HCT116 (cell line): ENCODE measurements around the gene TMEM117. TPM values are rescaled to one million over a fixed set of nuclear protein-coding genes. Genes with fewer than 3 reads are reported as not detected.

Experiments
- ATAC-seq: fragments of 200-7000 bp; cut with Tn5 transposase; 2 replicates; pipeline ENCODE4 v1.9.1; 2020; ENCODE audit warnings: mild to moderate bottlenecking, moderate library complexity
- BruUV-seq: library from RNA; stranded (reverse); fragments of 400-500 nt; replicated peaks from 2 replicates; lab custom pipeline; 2021; lab: Mats Ljungman, UMichigan
- CTCF ChIA-PET: fragments of 300-600 bp; sonication (Branson Sonifier 250); formaldehyde crosslinking; loops from one replicate; lab custom pipeline; 2021; ENCODE audit warnings: antibody characterized with exemption; lab: Charles Lee
- POLR2A ChIA-PET: fragments of 300-600, 350-600 bp; sonication (Branson Sonifier 250); formaldehyde crosslinking; loops from one replicate; lab custom pipeline; 2021; ENCODE audit warnings: antibody characterized with exemption; lab: Charles Lee
- RAD21 ChIA-PET, 2 experiments: fragments of 300-600 bp; sonication (Branson Sonifier 250); formaldehyde crosslinking; loops; one replicate each; lab custom pipeline; 2023; ENCODE audit warnings: low total read pairs in 2 of 2; ENCODE audit not compliant: uncharacterized antibody in 2 of 2, unreplicated experiment in 2 of 2, low non-redundant PET in 1 of 2; lab: Charles Lee
- DNase-seq: peaks from one replicate; pipeline ENCODE4 v3.0.0-alpha.2; 2010; ENCODE audit warnings: low read depth, low spot score
- H2AFZ ChIP-seq: fragments of 200-600 bp; shearing (Covaris generic), sonication (generic); 2 replicates; pipeline ENCODE4 v1.6.1; 2017; ENCODE audit warnings: low read depth, mixed run types, mixed read lengths, antibody characterized with exemption, low read length; ENCODE audit not compliant: poor library complexity, severe bottlenecking
- H3K27ac ChIP-seq: 2 replicates; pipeline ENCODE4 v1.5.1; 2012; ENCODE audit warnings: low read depth, low read length
- H3K27me3 ChIP-seq: fragments of 200-600 bp; sonication (generic); 2 replicates; pipeline ENCODE4 v1.6.1; 2016; ENCODE audit warnings: mixed run types, low read length, mixed read lengths; ENCODE audit not compliant: insufficient read depth
- H3K36me3 ChIP-seq, 2 experiments: fragments of 200-500 bp in 1 of 2; fragments of 200-600 bp in 1 of 2; sonication (Bioruptor generic) in 1 of 2; sonication (generic) in 1 of 2; 2 replicates each; pipeline versions ENCODE4 v1.5.1 to v1.6.1; 2014 to 2016; ENCODE audit warnings: low read length in 2 of 2, inconsistent platforms in 1 of 2, mixed read lengths in 1 of 2, mixed run types in 1 of 2; ENCODE audit not compliant: insufficient read depth in 2 of 2, control insufficient read depth in 1 of 2
- H3K4me1 ChIP-seq, 2 experiments: fragments of 200-600 bp in 1 of 2; sonication (generic) in 1 of 2; 2 replicates each; pipeline versions ENCODE4 v1.5.1 to v1.6.1; 2012 to 2017; ENCODE audit warnings: low read length in 2 of 2, inconsistent platforms in 1 of 2, mild to moderate bottlenecking in 1 of 2, mixed read lengths in 1 of 2, mixed run types in 1 of 2, moderate library complexity in 1 of 2; ENCODE audit not compliant: insufficient read depth in 2 of 2, control insufficient read depth in 1 of 2
- H3K4me2 ChIP-seq: fragments of 200-600 bp; sonication (generic); 2 replicates; pipeline ENCODE4 v1.6.1; 2017; ENCODE audit warnings: mixed run types, low read length, mixed read lengths
- H3K4me3 ChIP-seq, 2 experiments: fragments of 200-600 bp in 1 of 2; sonication (generic) in 1 of 2; replicated peaks in 1 of 2; 2 replicates each; pipeline ENCODE4 v1.5.1; 2011 to 2016; ENCODE audit warnings: low read length in 2 of 2, control low read depth in 1 of 2, low read depth in 1 of 2, mild to moderate bottlenecking in 1 of 2, mixed read lengths in 1 of 2, mixed run types in 1 of 2
- H3K79me2 ChIP-seq: fragments of 200-600 bp; sonication (generic); 2 replicates; pipeline ENCODE4 v1.6.1; 2017; ENCODE audit warnings: mild to moderate bottlenecking, mixed run types, low read length, moderate library complexity, mixed read lengths; ENCODE audit not compliant: insufficient read depth
- H3K9ac ChIP-seq: fragments of 200-600 bp; sonication (generic); 2 replicates; pipeline ENCODE4 v1.6.1; 2016; ENCODE audit warnings: low read length, mixed read lengths
- H3K9me2 ChIP-seq: fragments of 200-600 bp; sonication (generic), shearing (Covaris generic); 2 replicates; pipeline ENCODE4 v1.6.1; 2017; ENCODE audit warnings: mixed run types, mild to moderate bottlenecking, moderate library complexity; ENCODE audit not compliant: insufficient read depth
- H3K9me3 ChIP-seq, 2 experiments: fragments of 200-500 bp in 1 of 2; fragments of 200-600 bp in 1 of 2; sonication (Bioruptor generic) in 1 of 2; sonication (generic) in 1 of 2; 2 replicates each; pipeline ENCODE4 v1.6.1; 2014 to 2017; ENCODE audit warnings: low read length in 2 of 2, mixed read lengths in 2 of 2, inconsistent platforms in 1 of 2, low read depth in 1 of 2, mild to moderate bottlenecking in 1 of 2, mixed run types in 1 of 2, moderate library complexity in 1 of 2; ENCODE audit not compliant: control insufficient read depth in 1 of 2, insufficient read depth in 1 of 2
- H4K20me1 ChIP-seq: fragments of 200-600 bp; sonication (generic), shearing (Covaris generic); 2 replicates; pipeline ENCODE4 v1.6.1; 2017; ENCODE audit warnings: mixed run types, mild to moderate bottlenecking, moderate library complexity; ENCODE audit not compliant: insufficient read depth
- EGR1 ChIP-seq: IDR thresholded peaks from 2 replicates; pipeline ENCODE4 v1.6.1; 2012; ENCODE audit warnings: low read depth
- ELF1 ChIP-seq: IDR thresholded peaks from 2 replicates; pipeline ENCODE4 v1.6.1; 2012; ENCODE audit warnings: low read depth, borderline replicate concordance
- EZH2 ChIP-seq: fragments of 200-600 bp; sonication (generic); IDR thresholded peaks from 2 replicates; pipeline ENCODE4 v1.6.1; 2017; ENCODE audit warnings: antibody characterized with exemption, mixed run types
- POLR2A ChIP-seq: IDR thresholded peaks from 2 replicates; pipeline ENCODE4 v1.7.0; 2011; ENCODE audit warnings: borderline replicate concordance; ENCODE audit not compliant: insufficient read depth, insufficient read length; ENCODE audit errors: extremely low read depth
- RAD21 ChIP-seq: IDR thresholded peaks from 2 replicates; pipeline ENCODE4 v1.6.1; 2012; ENCODE audit warnings: low read depth, mild to moderate bottlenecking
- SP1 ChIP-seq: IDR thresholded peaks from 2 replicates; pipeline ENCODE4 v1.6.1; 2012; ENCODE audit warnings: low read depth
- SRF ChIP-seq: IDR thresholded peaks from 2 replicates; pipeline ENCODE4 v1.6.1; 2012; ENCODE audit warnings: low read depth
- YY1 ChIP-seq: IDR thresholded peaks from 2 replicates; pipeline ENCODE4 v1.6.1; 2011; ENCODE audit warnings: low read length, low read depth, moderate library complexity, mild to moderate bottlenecking; ENCODE audit not compliant: insufficient replicate concordance; ENCODE audit errors: extremely low read depth
- ZNF274 ChIP-seq: fragments of 200-500 bp; sonication (Bioruptor generic); IDR thresholded peaks from 2 replicates; pipeline ENCODE4 v1.6.1; 2014; ENCODE audit warnings: mild to moderate bottlenecking, low read depth, low read length, inconsistent platforms
- intact Hi-C: fragments of 100-400 bp; cut with micrococcal nuclease; formaldehyde crosslinking; loops from 2 replicates; pipeline ENCODE4 v1.10.0; 2022
- total RNA-seq: library from RNA; stranded (reverse); gene quantifications from one replicate; pipeline ENCODE4 v1.2.1, GENCODE V29; 2021; ENCODE audit not compliant: unreplicated experiment
- TF ChIP-seq, protein P1 (sequence below): IDR thresholded peaks from 2 replicates; pipeline ENCODE4 v1.6.1; 2011; ENCODE audit warnings: mild to moderate bottlenecking, low read length, moderate library complexity; ENCODE audit not compliant: insufficient replicate concordance; ENCODE audit errors: extremely low read depth
- TF ChIP-seq, protein P2 (sequence below): IDR thresholded peaks from 2 replicates; pipeline ENCODE4 v1.6.1; 2012
- TF ChIP-seq, protein P3 (sequence below): IDR thresholded peaks from 2 replicates; pipeline ENCODE4 v1.6.1; 2012

TMEM117 gene
- total RNA-seq, 1 experiment from 2014 or later: 3.6 TPM

DNA sequence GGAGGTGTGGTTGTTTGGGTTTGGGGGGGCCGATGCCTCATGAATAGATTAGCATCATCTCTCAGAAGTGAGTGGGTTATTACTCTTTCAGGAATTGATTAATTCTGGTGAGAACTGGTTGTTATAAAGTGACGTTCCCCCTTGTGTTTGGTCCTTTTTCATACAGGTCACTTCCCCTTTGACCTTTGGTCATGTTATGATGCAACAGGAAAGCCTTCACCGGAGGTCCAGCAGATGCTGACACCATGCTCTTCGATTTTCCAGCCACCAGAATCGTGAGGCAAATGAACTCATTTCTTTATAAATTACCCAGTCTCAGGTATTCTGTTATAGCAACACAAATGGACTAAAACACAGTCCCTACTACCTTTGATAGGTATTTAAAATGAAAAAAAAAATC is 600.9 kb downstream of the TMEM117 start:
- CTCF ChIA-PET: no interaction called here
- Histone ChIP-seq H3K4me2 (no peak overlapping the region), H3K9me3 (no peaks in the 10 kb centered on the region)
- TF ChIP-seq SP1: no peak
- TF ChIP-seq SRF: no peak
- no peak for TF ChIP-seq EZH2
- TF ChIP-seq POLR2A: no peak
- TF ChIP-seq, protein P1, sequence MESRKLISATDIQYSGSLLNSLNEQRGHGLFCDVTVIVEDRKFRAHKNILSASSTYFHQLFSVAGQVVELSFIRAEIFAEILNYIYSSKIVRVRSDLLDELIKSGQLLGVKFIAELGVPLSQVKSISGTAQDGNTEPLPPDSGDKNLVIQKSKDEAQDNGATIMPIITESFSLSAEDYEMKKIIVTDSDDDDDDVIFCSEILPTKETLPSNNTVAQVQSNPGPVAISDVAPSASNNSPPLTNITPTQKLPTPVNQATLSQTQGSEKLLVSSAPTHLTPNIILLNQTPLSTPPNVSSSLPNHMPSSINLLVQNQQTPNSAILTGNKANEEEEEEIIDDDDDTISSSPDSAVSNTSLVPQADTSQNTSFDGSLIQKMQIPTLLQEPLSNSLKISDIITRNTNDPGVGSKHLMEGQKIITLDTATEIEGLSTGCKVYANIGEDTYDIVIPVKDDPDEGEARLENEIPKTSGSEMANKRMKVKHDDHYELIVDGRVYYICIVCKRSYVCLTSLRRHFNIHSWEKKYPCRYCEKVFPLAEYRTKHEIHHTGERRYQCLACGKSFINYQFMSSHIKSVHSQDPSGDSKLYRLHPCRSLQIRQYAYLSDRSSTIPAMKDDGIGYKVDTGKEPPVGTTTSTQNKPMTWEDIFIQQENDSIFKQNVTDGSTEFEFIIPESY: no peak
- TF ChIP-seq, protein P2, sequence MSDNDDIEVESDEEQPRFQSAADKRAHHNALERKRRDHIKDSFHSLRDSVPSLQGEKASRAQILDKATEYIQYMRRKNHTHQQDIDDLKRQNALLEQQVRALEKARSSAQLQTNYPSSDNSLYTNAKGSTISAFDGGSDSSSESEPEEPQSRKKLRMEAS: no peak
- TF ChIP-seq ELF1: no peak
- TF ChIP-seq YY1: no peak
- TF ChIP-seq EGR1: no peak
- no peak for TF ChIP-seq RAD21
- TF ChIP-seq, protein P3, sequence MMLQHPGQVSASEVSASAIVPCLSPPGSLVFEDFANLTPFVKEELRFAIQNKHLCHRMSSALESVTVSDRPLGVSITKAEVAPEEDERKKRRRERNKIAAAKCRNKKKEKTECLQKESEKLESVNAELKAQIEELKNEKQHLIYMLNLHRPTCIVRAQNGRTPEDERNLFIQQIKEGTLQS: no peak
- TF ChIP-seq ZNF274: no peak
- TF ChIP-seq, all 23 proteins: peak for 0
- H3K27me3 ChIP-seq: no peaks in the 10 kb centered on the region
- no peaks in the 10 kb centered on the region for H3K9me2 ChIP-seq
- H3K4me1 ChIP-seq: no peaks in the 10 kb centered on the region
- ChIA-PET RAD21 (no interaction called here), POLR2A (no interaction called here)
- DNase-seq (no peak), ATAC-seq (no peak)
- BruUV-seq: no TSS peak
- H4K20me1 ChIP-seq: no peaks in the 10 kb centered on the region
- no peak overlapping the region for H3K4me3 ChIP-seq
- no peaks in the 10 kb centered on the region for H3K79me2 ChIP-seq
- no peak overlapping the region for H3K9ac ChIP-seq
- no peaks in the 10 kb centered on the region for H3K36me3 ChIP-seq
- intact Hi-C loops: no loop called here
- no peak overlapping the region for H2AFZ ChIP-seq
- no peak overlapping the region for H3K27ac ChIP-seq

Other genes starting within 250 kb of the TMEM117 start
- gene PUS7L, start 77.3 kb upstream of the TMEM117 start, total RNA-seq: 15.3 TPM
- gene IRAK4, start 77.1 kb upstream of the TMEM117 start, total RNA-seq: 6.9 TPM
- gene TWF1, start 29.8 kb upstream of the TMEM117 start, total RNA-seq: 125 TPM